ENCODE measurements around the gene FMN1.

DNA sequence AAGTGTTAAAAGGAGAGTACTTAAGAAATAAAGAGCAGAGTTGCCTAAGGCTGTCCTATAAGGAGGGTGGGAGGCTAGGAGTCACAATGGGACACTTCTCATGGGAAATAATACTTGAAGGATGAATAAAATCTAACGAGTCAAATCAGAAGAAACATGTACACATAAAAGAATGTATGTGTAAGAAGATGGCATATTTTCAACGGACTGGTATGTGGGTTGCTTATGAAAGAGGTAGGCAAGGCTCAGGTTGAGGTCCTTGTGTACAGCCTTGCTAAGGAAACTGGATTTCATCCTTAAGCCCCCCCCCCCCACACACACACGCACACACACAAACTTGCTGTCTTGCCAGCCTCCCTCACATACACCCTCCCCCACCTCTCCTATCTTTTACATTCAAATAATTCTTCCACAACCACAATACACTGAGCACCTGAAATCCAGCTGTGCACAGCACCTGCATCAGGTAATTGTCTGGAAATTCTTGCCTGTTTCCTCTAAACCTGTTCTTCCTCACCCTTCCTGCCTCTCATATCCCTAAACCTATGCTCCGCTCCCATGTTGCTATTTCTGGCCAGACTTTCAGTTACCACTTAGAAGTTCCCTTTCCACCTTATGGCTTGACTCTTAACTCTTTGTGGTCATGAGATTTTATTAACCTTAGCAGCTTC, 79.2 kb downstream of the FMN1 start:
- no peak for TF ChIP-seq POLR2A (IDR thresholded peaks at IDR 0.05)
- TF ChIP-seq, protein P1, sequence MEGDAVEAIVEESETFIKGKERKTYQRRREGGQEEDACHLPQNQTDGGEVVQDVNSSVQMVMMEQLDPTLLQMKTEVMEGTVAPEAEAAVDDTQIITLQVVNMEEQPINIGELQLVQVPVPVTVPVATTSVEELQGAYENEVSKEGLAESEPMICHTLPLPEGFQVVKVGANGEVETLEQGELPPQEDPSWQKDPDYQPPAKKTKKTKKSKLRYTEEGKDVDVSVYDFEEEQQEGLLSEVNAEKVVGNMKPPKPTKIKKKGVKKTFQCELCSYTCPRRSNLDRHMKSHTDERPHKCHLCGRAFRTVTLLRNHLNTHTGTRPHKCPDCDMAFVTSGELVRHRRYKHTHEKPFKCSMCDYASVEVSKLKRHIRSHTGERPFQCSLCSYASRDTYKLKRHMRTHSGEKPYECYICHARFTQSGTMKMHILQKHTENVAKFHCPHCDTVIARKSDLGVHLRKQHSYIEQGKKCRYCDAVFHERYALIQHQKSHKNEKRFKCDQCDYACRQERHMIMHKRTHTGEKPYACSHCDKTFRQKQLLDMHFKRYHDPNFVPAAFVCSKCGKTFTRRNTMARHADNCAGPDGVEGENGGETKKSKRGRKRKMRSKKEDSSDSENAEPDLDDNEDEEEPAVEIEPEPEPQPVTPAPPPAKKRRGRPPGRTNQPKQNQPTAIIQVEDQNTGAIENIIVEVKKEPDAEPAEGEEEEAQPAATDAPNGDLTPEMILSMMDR (IDR thresholded peaks at IDR 0.05), result no peak

Data from testis (tissue), 2 donors.